B cell (primary cell): ENCODE measurements around the gene SELENOF.

ENCODE experiments used
- CTCF ChIP-seq: fragments of 200-600 bp; IDR thresholded peaks from one replicate; pipeline ENCODE4 v1.8.0; 2022; ENCODE audit warnings: antibody characterized with exemption, mild to moderate bottlenecking
- EZH2 ChIP-seq: IDR thresholded peaks from 2 replicates; pipeline ENCODE4 v1.6.1; 2012; ENCODE audit warnings: borderline replicate concordance, low read depth, mild to moderate bottlenecking, moderate library complexity, low read length; ENCODE audit not compliant: insufficient read depth, poor library complexity, severe bottlenecking

GRCh38 chr1:86916752-86917151 is 2.8 kb upstream of the SELENOF start:
- TF ChIP-seq CTCF, result no peak
- no peak for TF ChIP-seq EZH2
